ENCODE results near the gene RASGRP2.

DNA sequence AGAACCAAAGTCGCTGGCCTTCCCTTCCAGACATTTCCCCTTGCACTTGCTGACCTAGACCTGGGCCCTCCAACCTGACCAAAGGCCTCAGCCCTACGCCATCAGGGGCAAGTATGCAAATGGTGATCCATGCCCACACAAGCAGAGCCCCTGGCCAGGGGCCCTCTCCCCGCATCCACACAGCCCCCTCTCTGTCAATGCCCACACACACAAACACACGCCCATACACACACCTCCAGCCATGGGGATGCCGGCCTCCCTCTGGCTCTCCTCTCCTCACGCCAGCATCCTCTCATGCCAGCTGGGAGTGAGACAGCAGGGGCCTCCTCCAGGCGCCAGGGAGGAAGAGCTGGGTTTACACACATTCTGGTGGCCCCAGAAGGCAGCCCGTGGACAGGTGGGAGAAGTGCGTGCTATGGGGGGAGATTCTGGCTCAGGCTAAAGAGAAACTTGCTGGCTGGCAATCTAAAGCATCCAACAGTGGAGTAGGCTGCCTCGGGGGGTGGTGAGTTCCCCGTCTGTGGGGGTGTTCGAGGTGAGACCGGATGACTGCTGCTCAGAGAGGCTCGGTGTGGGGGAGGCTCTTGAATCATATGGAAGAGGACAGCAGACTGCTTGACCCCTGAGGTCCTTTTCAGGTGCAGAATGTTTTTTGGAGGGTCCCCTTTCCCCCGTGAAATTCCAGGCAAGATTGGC lies 25.7 kb downstream of the RASGRP2 start:
- TF ChIP-seq, protein P1, sequence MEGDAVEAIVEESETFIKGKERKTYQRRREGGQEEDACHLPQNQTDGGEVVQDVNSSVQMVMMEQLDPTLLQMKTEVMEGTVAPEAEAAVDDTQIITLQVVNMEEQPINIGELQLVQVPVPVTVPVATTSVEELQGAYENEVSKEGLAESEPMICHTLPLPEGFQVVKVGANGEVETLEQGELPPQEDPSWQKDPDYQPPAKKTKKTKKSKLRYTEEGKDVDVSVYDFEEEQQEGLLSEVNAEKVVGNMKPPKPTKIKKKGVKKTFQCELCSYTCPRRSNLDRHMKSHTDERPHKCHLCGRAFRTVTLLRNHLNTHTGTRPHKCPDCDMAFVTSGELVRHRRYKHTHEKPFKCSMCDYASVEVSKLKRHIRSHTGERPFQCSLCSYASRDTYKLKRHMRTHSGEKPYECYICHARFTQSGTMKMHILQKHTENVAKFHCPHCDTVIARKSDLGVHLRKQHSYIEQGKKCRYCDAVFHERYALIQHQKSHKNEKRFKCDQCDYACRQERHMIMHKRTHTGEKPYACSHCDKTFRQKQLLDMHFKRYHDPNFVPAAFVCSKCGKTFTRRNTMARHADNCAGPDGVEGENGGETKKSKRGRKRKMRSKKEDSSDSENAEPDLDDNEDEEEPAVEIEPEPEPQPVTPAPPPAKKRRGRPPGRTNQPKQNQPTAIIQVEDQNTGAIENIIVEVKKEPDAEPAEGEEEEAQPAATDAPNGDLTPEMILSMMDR (IDR thresholded peaks at IDR 0.05; ENCODE audit: control extremely low read depth in 1 of 3, insufficient read depth in 1 of 3, low read depth in 1 of 3, low read length in 3 of 3) = no peak
- TF ChIP-seq CEBPB (IDR thresholded peaks at IDR 0.05; ENCODE audit: low read depth, low read length) = no peak
- no peak for TF ChIP-seq TBP (IDR thresholded peaks at IDR 0.05; ENCODE audit: low read depth, low read length)
- no peak for TF ChIP-seq ZNF274 (IDR thresholded peaks at IDR 0.05; ENCODE audit: borderline replicate concordance, extremely low read depth, low read length)
- no peak for TF ChIP-seq SIN3A (conservative IDR thresholded peaks at IDR 0.05 in 1 of 2, IDR thresholded peaks at IDR 0.05 in 1 of 2; ENCODE audit: low read depth in 1 of 2, low read length in 2 of 2)
- TF ChIP-seq, protein P2, sequence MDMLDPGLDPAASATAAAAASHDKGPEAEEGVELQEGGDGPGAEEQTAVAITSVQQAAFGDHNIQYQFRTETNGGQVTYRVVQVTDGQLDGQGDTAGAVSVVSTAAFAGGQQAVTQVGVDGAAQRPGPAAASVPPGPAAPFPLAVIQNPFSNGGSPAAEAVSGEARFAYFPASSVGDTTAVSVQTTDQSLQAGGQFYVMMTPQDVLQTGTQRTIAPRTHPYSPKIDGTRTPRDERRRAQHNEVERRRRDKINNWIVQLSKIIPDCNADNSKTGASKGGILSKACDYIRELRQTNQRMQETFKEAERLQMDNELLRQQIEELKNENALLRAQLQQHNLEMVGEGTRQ (IDR thresholded peaks at IDR 0.05; ENCODE audit: low read length) = no peak
- no peak for TF ChIP-seq NRF1 (IDR thresholded peaks at IDR 0.05; ENCODE audit: low read depth, low read length)
- no peak for TF ChIP-seq RAD21 (IDR thresholded peaks at IDR 0.05 in 1 of 2, conservative IDR thresholded peaks at IDR 0.05 in 1 of 2; ENCODE audit: low read depth in 2 of 2, low read length in 2 of 2)
- no peak for TF ChIP-seq RNF2 (IDR thresholded peaks at IDR 0.05; ENCODE audit: borderline replicate concordance, low read depth, low read length, missing control alignments, poor library complexity, severe bottlenecking)
- no peak for TF ChIP-seq GABPA (IDR thresholded peaks at IDR 0.05; ENCODE audit: borderline replicate concordance, insufficient read depth, low read length)
